Measurements from ENCODE around the gene VWC2L.

Gene VWC2L

GRCh38 chr2:214537929-214538328, 127.1 kb downstream of the VWC2L start:
- no peak overlapping the region for H3K4me3 Mint-ChIP-seq
- H3K4me1 Mint-ChIP-seq (ENCODE audit: low read depth) = no peaks in the 10 kb centered on the region
- H3K36me3 Mint-ChIP-seq (ENCODE audit: low read depth) = no peaks in the 10 kb centered on the region
- H3K27ac Mint-ChIP-seq = no peak overlapping the region
- intact Hi-C loops (cut with micrococcal nuclease) = no loop called here
- no peaks in the 10 kb centered on the region for H3K27me3 Mint-ChIP-seq
- H3K9me3 Mint-ChIP-seq = no peaks in the 10 kb centered on the region

- Mint-ChIP-seq H3K27ac (no peak overlapping the region), H3K9me3 (no peaks in the 10 kb centered on the region), H3K4me1 (ENCODE audit: low read depth) (no peaks in the 10 kb centered on the region), H3K4me3 (no peak overlapping the region), H3K36me3 (ENCODE audit: low read depth) (no peaks in the 10 kb centered on the region), H3K27me3 (no peaks in the 10 kb centered on the region)
- intact Hi-C loops (cut with micrococcal nuclease) = no loop called here
Observed at GRCh38 chr2:214542295-214542694, 131.4 kb downstream of the VWC2L start.

GRCh38 chr2:214542866-214543265, 132.0 kb downstream of the VWC2L start:
- Mint-ChIP-seq H3K27ac (no peak overlapping the region), H3K4me1 (ENCODE audit: low read depth) (no peaks in the 10 kb centered on the region), H3K27me3 (no peaks in the 10 kb centered on the region), H3K36me3 (ENCODE audit: low read depth) (no peaks in the 10 kb centered on the region), H3K9me3 (no peaks in the 10 kb centered on the region), H3K4me3 (no peak overlapping the region)
- intact Hi-C loops (cut with micrococcal nuclease) = no loop called here

- Mint-ChIP-seq H3K36me3 (ENCODE audit: low read depth) (no peaks in the 10 kb centered on the region), H3K4me1 (ENCODE audit: low read depth) (no peaks in the 10 kb centered on the region), H3K27me3 (no peaks in the 10 kb centered on the region), H3K9me3 (no peaks in the 10 kb centered on the region), H3K4me3 (no peak overlapping the region), H3K27ac (no peak overlapping the region)
- intact Hi-C loops (cut with micrococcal nuclease) = no loop called here
Observed at GRCh38 chr2:214543386-214543955, 132.6 kb downstream of the VWC2L start.

- Mint-ChIP-seq H3K36me3 (ENCODE audit: low read depth) (no peaks in the 10 kb centered on the region), H3K4me3 (no peak overlapping the region), H3K27ac (no peak overlapping the region), H3K27me3 (no peaks in the 10 kb centered on the region), H3K4me1 (ENCODE audit: low read depth) (no peaks in the 10 kb centered on the region), H3K9me3 (no peaks in the 10 kb centered on the region)
- intact Hi-C loops (cut with micrococcal nuclease) = no loop called here
Observed at GRCh38 chr2:214545898-214546542, 135.2 kb downstream of the VWC2L start.

GRCh38 chr2:214547931-214548330, 137.1 kb downstream of the VWC2L start:
- Mint-ChIP-seq H3K27me3 (no peaks in the 10 kb centered on the region), H3K9me3 (no peaks in the 10 kb centered on the region), H3K4me3 (no peak overlapping the region), H3K27ac (no peak overlapping the region), H3K4me1 (ENCODE audit: low read depth) (no peaks in the 10 kb centered on the region), H3K36me3 (ENCODE audit: low read depth) (no peaks in the 10 kb centered on the region)
- intact Hi-C loops (cut with micrococcal nuclease) = no loop called here

GRCh38 chr2:214549946-214550345, 139.1 kb downstream of the VWC2L start:
- Mint-ChIP-seq H3K4me1 (ENCODE audit: low read depth) (no peaks in the 10 kb centered on the region), H3K27ac (no peak overlapping the region), H3K9me3 (peaks cover 8% of the 10 kb centered on the region), H3K27me3 (no peaks in the 10 kb centered on the region), H3K36me3 (ENCODE audit: low read depth) (no peaks in the 10 kb centered on the region), H3K4me3 (no peak overlapping the region)
- intact Hi-C loops (cut with micrococcal nuclease) = no loop called here

- Mint-ChIP-seq H3K9me3 (peaks cover 8% of the 10 kb centered on the region), H3K27me3 (no peaks in the 10 kb centered on the region), H3K36me3 (ENCODE audit: low read depth) (no peaks in the 10 kb centered on the region), H3K4me3 (no peak overlapping the region), H3K27ac (no peak overlapping the region), H3K4me1 (ENCODE audit: low read depth) (no peaks in the 10 kb centered on the region)
- intact Hi-C loops (cut with micrococcal nuclease) = no loop called here
Observed at GRCh38 chr2:214550786-214551185, 139.9 kb downstream of the VWC2L start.

GRCh38 chr2:214557884-214558283, 147.0 kb downstream of the VWC2L start:
- Mint-ChIP-seq H3K4me1 (ENCODE audit: low read depth) (no peaks in the 10 kb centered on the region), H3K4me3 (no peak overlapping the region)

GRCh38 chr2:214558341-214558740, 147.5 kb downstream of the VWC2L start:
- intact Hi-C loops (cut with micrococcal nuclease) = no loop called here
- peaks cover 28% of the 10 kb centered on the region for H3K9me3 Mint-ChIP-seq
- H3K36me3 Mint-ChIP-seq (ENCODE audit: low read depth) = no peaks in the 10 kb centered on the region
- H3K4me3 Mint-ChIP-seq = no peak overlapping the region
- no peak overlapping the region for H3K27ac Mint-ChIP-seq
- H3K4me1 Mint-ChIP-seq (ENCODE audit: low read depth) = no peaks in the 10 kb centered on the region
- H3K27me3 Mint-ChIP-seq = no peaks in the 10 kb centered on the region

More at GRCh38 chr2:214557884-214558283, 147.0 kb downstream of the VWC2L start:
- H3K36me3 Mint-ChIP-seq (ENCODE audit: low read depth) = no peaks in the 10 kb centered on the region
- peaks cover 28% of the 10 kb centered on the region for H3K9me3 Mint-ChIP-seq
- intact Hi-C loops (cut with micrococcal nuclease) = no loop called here
- H3K27ac Mint-ChIP-seq = no peak overlapping the region
- H3K27me3 Mint-ChIP-seq = no peaks in the 10 kb centered on the region

GRCh38 chr2:214560176-214560575, 149.3 kb downstream of the VWC2L start:
- H3K4me1 Mint-ChIP-seq (ENCODE audit: low read depth) = no peaks in the 10 kb centered on the region
- H3K9me3 Mint-ChIP-seq = peaks cover 20% of the 10 kb centered on the region
- no peak overlapping the region for H3K27ac Mint-ChIP-seq
- no peaks in the 10 kb centered on the region for H3K27me3 Mint-ChIP-seq
- intact Hi-C loops (cut with micrococcal nuclease) = no loop called here
- H3K36me3 Mint-ChIP-seq (ENCODE audit: low read depth) = no peaks in the 10 kb centered on the region
- H3K4me3 Mint-ChIP-seq = no peak overlapping the region

GRCh38 chr2:214560618-214561190, 149.8 kb downstream of the VWC2L start:
- Mint-ChIP-seq H3K4me3 (no peak overlapping the region), H3K27me3 (no peaks in the 10 kb centered on the region), H3K4me1 (ENCODE audit: low read depth) (no peaks in the 10 kb centered on the region), H3K27ac (no peak overlapping the region), H3K9me3 (peaks cover 20% of the 10 kb centered on the region), H3K36me3 (ENCODE audit: low read depth) (no peaks in the 10 kb centered on the region)
- intact Hi-C loops (cut with micrococcal nuclease) = no loop called here

- H3K36me3 Mint-ChIP-seq (ENCODE audit: low read depth) = no peaks in the 10 kb centered on the region
- H3K9me3 Mint-ChIP-seq = no peaks in the 10 kb centered on the region
- no peaks in the 10 kb centered on the region for H3K27me3 Mint-ChIP-seq
- intact Hi-C loops (cut with micrococcal nuclease) = no loop called here
- no peak overlapping the region for H3K4me3 Mint-ChIP-seq
- H3K4me1 Mint-ChIP-seq (ENCODE audit: low read depth) = no peaks in the 10 kb centered on the region
- H3K27ac Mint-ChIP-seq = no peak overlapping the region
Observed at GRCh38 chr2:214565246-214565645, 154.4 kb downstream of the VWC2L start.

- intact Hi-C loops (cut with micrococcal nuclease) = no loop called here
- Mint-ChIP-seq H3K9me3 (no peaks in the 10 kb centered on the region), H3K27me3 (no peaks in the 10 kb centered on the region), H3K4me3 (no peak overlapping the region), H3K36me3 (ENCODE audit: low read depth) (no peaks in the 10 kb centered on the region), H3K27ac (no peak overlapping the region), H3K4me1 (ENCODE audit: low read depth) (no peaks in the 10 kb centered on the region)
Observed at GRCh38 chr2:214566457-214566856, 155.6 kb downstream of the VWC2L start.

Measured in dendritic cell treated with granulocyte-macrophage colony-stimulating factor and Interleukin-4, amounts not matched to agents 40 ng/mL and 50 ng/mL, for 4 days (primary cell).